A172 (cell line): ENCODE measurements around the gene EPHB1. TPM values are rescaled to one million over a fixed set of nuclear protein-coding genes. Genes with fewer than 3 reads are reported as not detected.

ENCODE experiments used
- DNase-seq: peaks from one replicate; pipeline ENCODE4 v3.0.0-alpha.2; 2015; ENCODE audit warnings: low spot score
- total RNA-seq: library from RNA; depleted of rRNA; stranded (reverse); fragments of >200 nt; shearing (Covaris generic); gene quantifications from 2 replicates; pipeline ENCODE4 v1.2.3, GENCODE V29; 2014

The EPHB1 gene
- total RNA-seq, 1 experiment from 2014 or later, result not detected

GRCh38 chr3:134847349-134847748 lies 52.3 kb downstream of the EPHB1 start:
- no peak for DNase-seq

DNA sequence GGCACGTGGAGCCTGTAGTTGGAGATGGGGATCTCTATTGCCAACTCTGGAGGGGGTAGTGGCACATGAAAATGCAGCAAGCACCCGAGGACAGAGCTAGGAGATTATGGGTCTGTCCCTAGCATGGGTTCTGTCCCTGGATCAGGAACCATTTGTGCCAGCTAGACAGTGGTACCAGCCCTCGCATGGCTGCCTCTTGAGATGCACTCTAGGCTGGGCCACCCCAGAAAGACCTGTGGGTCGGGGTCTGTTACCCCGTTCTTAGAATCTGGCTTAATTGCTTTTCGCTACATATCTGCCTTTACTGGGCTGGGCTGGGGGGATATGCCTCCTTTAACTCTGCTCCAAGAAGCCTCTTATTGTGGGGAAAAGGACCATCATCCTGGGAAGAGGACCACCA lies 54.5 kb downstream of the EPHB1 start:
- no peak for DNase-seq

DNA sequence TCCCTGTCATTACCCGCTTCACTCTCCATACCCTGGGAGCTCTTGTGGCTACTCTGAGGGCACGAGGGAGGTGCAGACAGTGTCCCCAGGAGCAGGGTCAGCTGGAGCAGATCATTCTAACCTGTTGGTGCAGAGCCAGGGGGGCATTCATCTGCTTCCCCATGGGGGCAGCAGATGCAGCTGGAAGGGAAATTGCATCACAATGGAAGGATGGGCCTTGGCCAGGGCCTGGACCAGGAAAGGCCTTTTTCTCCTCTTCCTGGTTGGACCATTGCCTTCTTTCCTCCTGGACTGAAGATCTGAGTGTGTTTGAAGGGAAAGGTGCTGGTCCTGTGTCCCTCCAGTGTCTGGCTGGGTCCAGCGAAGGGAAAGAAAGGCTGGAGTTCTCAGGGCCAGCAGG lies 55.7 kb downstream of the EPHB1 start:
- DNase-seq, result no peak

GRCh38 chr3:134852132-134852531 lies 57.1 kb downstream of the EPHB1 start:
- DNase-seq, result no peak

DNA sequence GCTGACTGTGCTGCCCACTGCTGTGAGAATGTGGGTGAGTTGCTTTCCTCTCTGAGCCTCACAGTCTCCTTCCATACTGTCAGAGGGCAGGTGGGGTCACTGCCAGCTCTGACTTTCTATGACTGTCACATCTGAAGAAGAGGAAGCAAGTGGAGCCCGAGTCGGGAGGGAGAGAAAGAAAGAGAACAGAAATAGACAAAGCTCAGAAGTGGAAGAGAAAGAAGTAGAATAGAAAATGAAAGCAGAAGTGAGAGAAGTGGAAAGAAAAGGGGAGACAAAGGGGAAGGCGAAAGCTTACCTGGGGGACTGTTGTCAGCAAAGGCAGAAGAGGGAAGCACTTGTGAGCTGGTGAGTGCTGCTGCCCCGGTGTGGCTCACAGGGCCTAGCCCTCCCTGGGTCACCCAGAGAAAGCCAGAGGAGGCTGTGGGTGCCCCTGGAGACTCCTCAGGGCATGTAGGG lies 57.9 kb downstream of the EPHB1 start:
- no peak for DNase-seq

DNA sequence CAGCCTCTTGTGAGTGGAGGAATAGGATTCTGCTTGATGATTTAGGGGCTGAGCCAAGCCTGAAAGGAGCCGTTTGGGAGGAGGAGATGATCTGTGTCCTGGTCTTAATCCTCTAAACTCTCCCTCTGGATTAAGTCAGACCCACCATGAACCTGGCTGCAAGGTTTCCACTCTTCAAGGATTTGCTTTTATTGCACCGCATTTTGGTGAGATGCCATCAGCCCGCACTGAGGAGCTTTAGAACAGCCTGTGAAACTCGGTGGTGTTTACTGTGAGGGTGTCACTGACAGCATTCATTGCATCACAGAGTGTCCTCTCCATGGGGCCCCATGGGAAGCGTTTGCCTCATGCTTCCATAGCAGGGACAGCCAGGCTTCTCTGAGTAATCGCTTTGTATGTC lies 59.2 kb downstream of the EPHB1 start:
- no peak for DNase-seq

DNA sequence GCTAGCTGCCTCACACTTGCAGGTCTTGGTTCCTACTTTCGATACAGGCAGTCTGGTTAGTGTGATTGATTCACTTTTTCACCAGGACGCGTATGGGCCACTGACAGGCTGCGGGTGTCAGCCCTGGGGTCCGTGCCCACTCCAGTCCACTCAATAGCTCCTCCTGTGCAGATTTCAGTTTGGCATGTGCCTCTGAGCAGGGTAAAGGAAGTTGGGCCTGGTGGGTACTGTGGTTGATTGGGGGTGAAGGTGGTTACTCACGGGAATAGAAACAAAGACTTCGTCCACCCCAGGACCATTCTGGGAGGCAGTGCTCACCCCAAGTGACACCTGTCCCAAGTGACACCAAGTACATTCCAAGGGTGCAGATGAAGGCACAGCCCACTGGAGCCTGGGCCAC lies 62.3 kb downstream of the EPHB1 start:
- no peak for DNase-seq

DNA sequence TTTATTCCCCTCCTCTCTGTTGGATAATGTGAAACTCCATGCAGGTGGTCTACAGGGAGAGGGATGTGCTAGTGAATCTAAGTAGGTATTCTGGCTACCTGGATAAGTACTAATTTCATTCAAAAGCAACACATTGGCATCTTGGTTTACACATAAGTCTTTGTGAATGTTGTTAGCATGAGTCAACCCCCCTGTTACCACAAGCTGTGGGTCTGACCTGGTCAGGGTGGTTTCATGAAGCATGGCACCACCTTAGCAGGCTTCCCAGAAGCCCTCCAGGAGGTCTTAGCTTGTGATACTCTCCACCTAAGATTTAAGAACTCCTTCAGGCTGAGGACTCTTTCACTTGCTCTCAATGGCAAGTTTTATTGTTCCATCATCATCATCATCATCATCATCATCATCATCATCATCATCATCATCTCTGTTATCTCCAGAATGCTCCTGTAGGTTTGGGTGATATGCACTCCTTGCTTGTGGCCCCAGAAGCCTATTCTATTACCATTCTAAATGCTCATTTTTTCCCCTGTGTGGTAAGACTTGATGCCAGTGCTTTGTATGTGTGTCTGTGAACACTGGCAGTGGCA lies 62.8 kb downstream of the EPHB1 start:
- DNase-seq, result no peak

DNA sequence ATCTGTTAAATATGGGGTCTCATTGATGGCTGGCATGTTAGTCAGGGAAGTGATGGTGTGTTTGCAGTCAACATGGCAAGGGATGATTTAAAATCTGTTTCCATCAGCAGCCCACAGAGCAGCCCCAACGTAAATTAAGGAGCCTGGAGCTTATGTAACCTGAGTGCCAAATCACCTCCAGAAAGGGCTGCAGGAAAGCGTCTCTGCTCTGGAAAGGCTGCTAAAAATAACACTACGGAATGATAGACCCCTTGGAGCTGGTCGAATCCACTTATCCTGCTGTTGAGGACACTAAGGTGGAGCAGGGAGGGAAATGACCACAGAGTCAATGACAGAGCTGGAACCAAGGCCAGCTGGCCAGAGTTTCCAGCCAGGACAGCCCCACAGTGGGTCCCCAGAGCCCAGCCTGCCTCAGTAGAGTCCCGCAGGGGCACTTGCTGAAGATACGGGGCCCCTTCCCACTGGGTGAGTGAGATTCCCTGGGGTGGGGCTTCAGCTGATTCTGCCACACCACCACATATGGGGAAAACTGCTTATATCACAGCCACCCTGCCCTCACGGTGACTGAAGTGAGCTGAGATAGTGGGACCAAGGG lies 63.5 kb downstream of the EPHB1 start:
- no peak for DNase-seq

GRCh38 chr3:134859341-134859740 lies 64.3 kb downstream of the EPHB1 start:
- no peak for DNase-seq

- no peak for DNase-seq
These were observed 65.1 kb downstream of the EPHB1 start for GRCh38 chr3:134860141-134860540.

- DNase-seq, result no peak
These were observed 68.9 kb downstream of the EPHB1 start for GRCh38 chr3:134863915-134864314.

DNA sequence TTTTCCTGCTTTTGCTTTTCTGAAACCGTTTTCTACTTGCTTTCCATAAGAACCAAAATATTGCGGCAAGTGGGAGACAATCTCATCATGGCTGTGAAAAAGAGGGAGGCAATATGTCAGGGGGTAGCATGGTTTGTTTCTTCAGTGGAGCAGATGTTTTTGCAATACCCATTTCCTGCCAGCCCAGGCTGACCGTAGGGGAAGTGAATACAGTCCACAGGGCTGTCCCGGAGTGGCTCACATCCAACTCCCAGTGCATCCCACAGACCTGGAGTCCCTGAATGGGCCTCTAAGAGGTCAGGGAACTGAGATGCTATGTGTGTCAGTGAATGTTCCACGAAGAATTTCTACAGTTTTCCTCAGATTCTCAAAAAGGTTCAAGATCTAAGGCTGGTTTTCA lies 69.6 kb downstream of the EPHB1 start:
- no peak for DNase-seq

DNA sequence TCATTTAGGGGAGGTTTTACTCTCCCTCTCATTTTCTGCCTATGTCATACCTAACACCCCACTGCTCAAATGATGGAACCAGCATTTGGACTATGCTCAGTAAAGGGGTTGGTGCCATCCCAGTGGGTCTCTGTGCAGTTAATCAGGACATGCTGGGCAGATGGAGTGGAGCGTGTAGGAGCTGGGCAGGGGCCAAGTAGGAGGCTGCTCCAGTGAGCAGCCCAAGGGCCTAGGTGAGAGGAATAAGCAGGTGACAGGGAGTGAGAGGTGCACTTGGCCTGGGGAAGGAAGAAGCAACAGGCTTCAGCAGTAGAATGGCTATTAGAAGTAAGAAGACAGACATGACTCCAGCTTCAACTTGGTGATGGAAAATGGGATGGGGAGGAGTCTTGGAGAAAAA lies 72.2 kb downstream of the EPHB1 start:
- no peak for DNase-seq

- DNase-seq, result no peak
These were observed 74.2 kb downstream of the EPHB1 start for GRCh38 chr3:134869153-134869726.

DNA sequence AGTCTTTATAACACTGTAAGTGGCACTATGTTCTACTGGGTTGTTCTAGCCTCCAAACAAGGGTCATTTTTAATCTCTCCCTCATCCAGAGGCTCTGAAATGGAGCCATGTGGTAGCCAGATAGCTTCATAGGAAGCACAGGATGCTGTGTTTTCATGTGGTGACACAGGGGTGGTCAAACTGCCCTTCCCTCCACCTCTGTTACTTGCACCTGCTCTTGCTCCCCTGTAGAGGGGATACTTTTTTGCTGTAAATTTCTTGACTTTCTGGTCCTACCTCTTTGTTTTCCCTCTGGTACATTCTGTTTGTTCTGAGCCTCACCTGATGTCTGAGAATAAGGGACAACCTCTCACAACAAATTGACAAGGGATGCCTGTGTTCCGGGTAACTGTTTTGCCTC lies 76.8 kb downstream of the EPHB1 start:
- no peak for DNase-seq

DNA sequence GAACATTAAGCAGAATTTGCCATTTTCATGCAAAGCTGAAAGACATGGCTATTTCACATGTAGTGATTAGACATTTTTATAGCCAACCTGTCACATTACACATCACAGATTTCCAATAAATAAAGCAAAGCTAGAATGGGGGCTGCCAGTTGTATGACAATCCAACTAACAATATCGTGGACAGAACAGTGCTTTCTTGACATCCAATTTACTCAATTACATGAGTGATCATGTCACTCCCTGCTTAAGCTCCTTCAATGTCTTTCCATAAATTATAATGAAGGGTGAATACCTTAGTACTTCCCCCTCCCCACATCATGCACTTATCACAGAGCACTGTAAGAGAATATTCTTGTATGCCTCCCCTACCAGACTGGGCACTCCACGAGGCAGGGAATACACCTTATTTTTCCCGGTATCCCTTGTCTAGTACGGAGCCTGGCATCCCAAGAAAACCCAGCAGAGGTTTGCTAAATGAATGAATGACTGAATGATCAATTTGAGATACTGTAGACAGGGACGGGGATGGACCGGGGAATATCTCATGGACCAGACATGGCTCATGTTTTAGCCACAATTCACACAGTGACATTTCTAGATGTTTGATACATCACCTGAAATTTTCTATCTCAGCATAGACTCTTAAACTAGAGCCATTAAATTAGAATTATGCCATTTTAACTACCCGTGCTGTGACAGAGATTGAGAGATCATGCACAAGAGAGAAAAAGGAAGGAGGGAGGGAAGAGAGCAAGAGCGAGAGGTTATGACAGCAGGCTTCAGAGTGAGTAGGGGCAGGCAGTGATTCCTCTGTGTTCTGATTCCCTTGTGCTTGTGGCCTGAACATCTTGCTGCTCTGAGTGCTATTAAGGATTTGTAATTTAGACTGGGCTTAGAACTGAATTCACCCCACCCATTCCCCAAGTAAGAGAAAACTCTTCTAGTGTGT lies 77.7 kb downstream of the EPHB1 start:
- no peak for DNase-seq

GRCh38 chr3:134873789-134874188 lies 78.7 kb downstream of the EPHB1 start:
- DNase-seq, result no peak

DNA sequence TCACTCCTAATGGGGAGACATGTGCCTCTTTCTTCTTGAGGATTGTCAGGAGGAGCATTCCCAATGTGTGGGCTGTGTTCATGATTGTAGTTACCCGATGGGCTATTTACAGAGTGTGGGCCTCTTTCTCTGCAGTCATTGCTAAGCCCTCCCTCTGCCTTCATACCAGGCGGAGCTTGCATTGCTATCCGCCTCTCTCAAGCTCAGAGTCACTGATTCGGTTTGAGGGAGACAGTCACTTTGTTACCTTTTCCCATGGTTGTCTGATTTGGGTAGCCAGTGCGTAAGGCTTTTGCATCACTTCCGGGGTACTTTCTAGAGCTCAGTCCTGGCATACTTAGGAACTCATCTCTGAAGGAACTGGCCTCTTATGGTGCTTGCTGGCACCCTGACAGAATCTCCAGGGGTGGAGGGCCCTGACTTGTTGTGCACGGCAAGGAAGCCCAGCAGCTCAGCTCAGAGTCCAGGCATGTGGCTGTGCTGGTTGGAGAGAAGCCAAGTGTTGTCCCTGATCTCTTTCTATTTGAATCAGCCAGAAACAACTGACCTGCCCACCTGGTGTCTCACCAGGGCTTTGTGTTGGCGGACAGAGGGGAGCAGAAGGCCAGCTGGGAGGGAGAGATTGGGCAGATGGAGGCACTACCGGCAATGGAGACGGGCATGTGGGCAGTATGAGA lies 79.8 kb downstream of the EPHB1 start:
- no peak for DNase-seq

- no peak for DNase-seq
These were observed 81.8 kb downstream of the EPHB1 start for GRCh38 chr3:134876836-134877235.

GRCh38 chr3:134877788-134878187 lies 82.7 kb downstream of the EPHB1 start:
- DNase-seq, result no peak

- no peak for DNase-seq
These were observed 84.9 kb downstream of the EPHB1 start for GRCh38 chr3:134879990-134880389.
